PC-3 (cell line): ENCODE data around the gene TCEA2.

Source experiments
- CTCF ChIP-seq: fragments of 300-600 bp; sonication (generic); conservative IDR thresholded peaks from 2 replicates; pipeline ENCODE4 v1.5.1; 2017; ENCODE audit warnings: antibody characterized with exemption, low read depth, mild to moderate bottlenecking, low read length
- EZH2phosphoT487 ChIP-seq: fragments of 300-600 bp; sonication (generic); IDR thresholded peaks from 2 replicates; pipeline ENCODE4 v1.6.1; 2018; ENCODE audit warnings: mild to moderate bottlenecking, antibody characterized with exemption, low read length, borderline replicate concordance

GRCh38 chr20:64057628-64058498, 5.1 kb upstream of the TCEA2 start:
- TF ChIP-seq CTCF (peak; percentile 83), EZH2phosphoT487 (no peak)
